Measurements from ENCODE around the gene PSD.

The PSD gene

GRCh38 chr10:102419269-102420180, 940 bp upstream of the PSD start:
- no peak for DNase-seq (ENCODE audit: low read depth)

GRCh38 chr10:102416695-102417094, 1.9 kb downstream of the PSD start:
- DNase-seq (ENCODE audit: low read depth): no peak

- no peak for DNase-seq (ENCODE audit: low read depth)
These were observed 2.3 kb downstream of the PSD start for GRCh38 chr10:102416283-102416682.

- DNase-seq (ENCODE audit: low read depth): no peak
These were observed 3.8 kb downstream of the PSD start for GRCh38 chr10:102414749-102415148.

GRCh38 chr10:102413806-102414561, 4.6 kb downstream of the PSD start:
- no peak for DNase-seq (ENCODE audit: low read depth)

GRCh38 chr10:102413053-102413705, 5.4 kb downstream of the PSD start:
- DNase-seq (ENCODE audit: low read depth): no peak

GRCh38 chr10:102412293-102412692, 6.3 kb downstream of the PSD start:
- no peak for DNase-seq (ENCODE audit: low read depth)

GRCh38 chr10:102411341-102412255, 7.0 kb downstream of the PSD start:
- DNase-seq (ENCODE audit: low read depth): no peak

GRCh38 chr10:102410429-102411073, 8.0 kb downstream of the PSD start:
- DNase-seq (ENCODE audit: low read depth): no peak

GRCh38 chr10:102409604-102410428, 8.8 kb downstream of the PSD start:
- DNase-seq (ENCODE audit: low read depth): no peak

- DNase-seq (ENCODE audit: low read depth): no peak
These were observed 9.6 kb downstream of the PSD start for GRCh38 chr10:102408728-102409603.

- DNase-seq (ENCODE audit: low read depth): no peak
These were observed 10.4 kb downstream of the PSD start for GRCh38 chr10:102408131-102408727.

GRCh38 chr10:102407425-102408130, 11.0 kb downstream of the PSD start:
- DNase-seq (ENCODE audit: low read depth): no peak

- DNase-seq (ENCODE audit: low read depth): no peak
These were observed 11.8 kb downstream of the PSD start for GRCh38 chr10:102406815-102407214.

GRCh38 chr10:102405632-102406031, 13.0 kb downstream of the PSD start:
- DNase-seq (ENCODE audit: low read depth): no peak

- no peak for DNase-seq (ENCODE audit: low read depth)
These were observed 13.4 kb downstream of the PSD start for GRCh38 chr10:102405108-102405571.

GRCh38 chr10:102404361-102405107, 14.1 kb downstream of the PSD start:
- DNase-seq (ENCODE audit: low read depth): no peak

Measured in GM04503 (cell line).